DND-41 (cell line): ENCODE results near the gene FGF1.

ENCODE experiments used
- ATAC-seq: fragments of 200-7000 bp; cut with Tn5 transposase; 3 replicates; pipeline ENCODE4 v1.9.1; 2021; ENCODE audit warnings: low read depth; ENCODE audit not compliant: insufficient read depth
- DNase-seq: peaks from one replicate; pipeline ENCODE4 v3.0.0-alpha.2; 2020
- H2AFZ ChIP-seq: 2 replicates; pipeline ENCODE4 v1.6.0; 2012; ENCODE audit warnings: low read depth, low read length
- H3K27ac ChIP-seq: 2 replicates; pipeline ENCODE4 v1.5.1; 2012; ENCODE audit warnings: low read length, inconsistent platforms
- H3K27me3 ChIP-seq: fragments of 200-600 bp; sonication (generic); 2 replicates; pipeline ENCODE4 v1.6.0; 2012; ENCODE audit warnings: low read length, mild to moderate bottlenecking, inconsistent platforms; ENCODE audit not compliant: insufficient read depth, poor library complexity
- H3K36me3 ChIP-seq: 2 replicates; pipeline ENCODE4 v1.5.1; 2012; ENCODE audit warnings: low read length, inconsistent platforms; ENCODE audit not compliant: insufficient read depth
- H3K4me1 ChIP-seq: 2 replicates; pipeline ENCODE4 v1.5.1; 2012; ENCODE audit warnings: mild to moderate bottlenecking, low read length; ENCODE audit not compliant: insufficient read depth
- H3K4me2 ChIP-seq: 2 replicates; pipeline ENCODE4 v1.6.0; 2012; ENCODE audit warnings: mild to moderate bottlenecking, moderate library complexity, low read length, inconsistent platforms; ENCODE audit not compliant: insufficient read depth
- H3K4me3 ChIP-seq, 2 experiments: fragments of 200-600 bp in 1 of 2; shearing (Covaris generic) in 1 of 2; 2 replicates each; pipeline ENCODE4 v1.5.1; 2012 to 2016; ENCODE audit warnings: inconsistent platforms in 2 of 2, low read length in 2 of 2, mild to moderate bottlenecking in 2 of 2, low read depth in 1 of 2, moderate library complexity in 1 of 2
- H3K79me2 ChIP-seq: 2 replicates; pipeline ENCODE4 v1.6.0; 2012; ENCODE audit warnings: low read length, inconsistent platforms; ENCODE audit not compliant: insufficient read depth
- H3K9ac ChIP-seq: 2 replicates; pipeline ENCODE4 v1.6.0; 2012; ENCODE audit warnings: low read depth, mild to moderate bottlenecking, inconsistent platforms, low read length, moderate library complexity
- H3K9me3 ChIP-seq: 2 replicates; pipeline ENCODE4 v1.5.1; 2012; ENCODE audit warnings: low read length, moderate library complexity, mild to moderate bottlenecking, inconsistent platforms; ENCODE audit not compliant: insufficient read depth, severe bottlenecking
- H4K20me1 ChIP-seq: 2 replicates; pipeline ENCODE4 v1.6.0; 2012; ENCODE audit warnings: low read length; ENCODE audit not compliant: insufficient read depth
- CTCF ChIP-seq: IDR thresholded peaks from 2 replicates; pipeline ENCODE4 v1.5.1; 2012; ENCODE audit warnings: borderline replicate concordance, low read length, moderate library complexity, mild to moderate bottlenecking; ENCODE audit not compliant: poor library complexity, severe bottlenecking; ENCODE audit errors: extremely low read depth
- EZH2 ChIP-seq: IDR thresholded peaks from 3 replicates; pipeline ENCODE4 v1.6.1; 2012; ENCODE audit warnings: borderline replicate concordance, low read depth, mild to moderate bottlenecking, moderate library complexity, low read length, inconsistent platforms; ENCODE audit not compliant: severe bottlenecking

The FGF1 gene

GRCh38 chr5:142636698-142637324 is 49.1 kb downstream of the FGF1 start:
- ATAC-seq (no peak), DNase-seq (no peak)
- H3K79me2 ChIP-seq: no peaks in the 10 kb centered on the region
- H4K20me1 ChIP-seq: no peaks in the 10 kb centered on the region
- H3K4me1 ChIP-seq: no peaks in the 10 kb centered on the region
- no peak overlapping the region for H3K4me3 ChIP-seq
- no peak overlapping the region for H3K4me2 ChIP-seq
- no peak overlapping the region for H3K9ac ChIP-seq
- no peak overlapping the region for H3K27ac ChIP-seq
- H3K9me3 ChIP-seq: no peaks in the 10 kb centered on the region
- no peaks in the 10 kb centered on the region for H3K36me3 ChIP-seq
- no peak for TF ChIP-seq CTCF
- TF ChIP-seq EZH2: no peak
- H3K27me3 ChIP-seq: no peaks in the 10 kb centered on the region
- H2AFZ ChIP-seq: no peak overlapping the region

- DNase-seq: no peak
- no peaks in the 10 kb centered on the region for H3K27me3 ChIP-seq
- TF ChIP-seq EZH2: no peak
- no peak for TF ChIP-seq CTCF
- H3K4me3 ChIP-seq: no peak overlapping the region
- H3K4me1 ChIP-seq: no peaks in the 10 kb centered on the region
- H3K9ac ChIP-seq: no peak overlapping the region
- H4K20me1 ChIP-seq: no peaks in the 10 kb centered on the region
- H3K79me2 ChIP-seq: no peaks in the 10 kb centered on the region
- no peak for ATAC-seq
- no peak overlapping the region for H3K4me2 ChIP-seq
- no peak overlapping the region for H3K27ac ChIP-seq
- no peaks in the 10 kb centered on the region for H3K9me3 ChIP-seq
- H3K36me3 ChIP-seq: no peaks in the 10 kb centered on the region
- no peak overlapping the region for H2AFZ ChIP-seq
Measured at GRCh38 chr5:142636093-142636492, 49.8 kb downstream of the FGF1 start.

- Histone ChIP-seq H3K4me3 (no peak overlapping the region), H4K20me1 (no peaks in the 10 kb centered on the region), H3K9ac (no peak overlapping the region), H2AFZ (no peak overlapping the region), H3K4me2 (no peak overlapping the region), H3K9me3 (no peaks in the 10 kb centered on the region), H3K27me3 (no peaks in the 10 kb centered on the region), H3K27ac (no peak overlapping the region), H3K79me2 (no peaks in the 10 kb centered on the region), H3K36me3 (no peaks in the 10 kb centered on the region), H3K4me1 (no peaks in the 10 kb centered on the region)
- TF ChIP-seq CTCF (no peak), EZH2 (no peak)
- no peak for ATAC-seq
- DNase-seq: no peak
Measured at GRCh38 chr5:142634216-142635011, 51.5 kb downstream of the FGF1 start.
